ENCODE results near the gene TIE1. TPM values are rescaled to one million over a fixed set of nuclear protein-coding genes. Genes with fewer than 3 reads are reported as not detected.

The TIE1 gene
- total RNA-seq, 1 experiment from 2014 or later, result 1.2 TPM

DNA sequence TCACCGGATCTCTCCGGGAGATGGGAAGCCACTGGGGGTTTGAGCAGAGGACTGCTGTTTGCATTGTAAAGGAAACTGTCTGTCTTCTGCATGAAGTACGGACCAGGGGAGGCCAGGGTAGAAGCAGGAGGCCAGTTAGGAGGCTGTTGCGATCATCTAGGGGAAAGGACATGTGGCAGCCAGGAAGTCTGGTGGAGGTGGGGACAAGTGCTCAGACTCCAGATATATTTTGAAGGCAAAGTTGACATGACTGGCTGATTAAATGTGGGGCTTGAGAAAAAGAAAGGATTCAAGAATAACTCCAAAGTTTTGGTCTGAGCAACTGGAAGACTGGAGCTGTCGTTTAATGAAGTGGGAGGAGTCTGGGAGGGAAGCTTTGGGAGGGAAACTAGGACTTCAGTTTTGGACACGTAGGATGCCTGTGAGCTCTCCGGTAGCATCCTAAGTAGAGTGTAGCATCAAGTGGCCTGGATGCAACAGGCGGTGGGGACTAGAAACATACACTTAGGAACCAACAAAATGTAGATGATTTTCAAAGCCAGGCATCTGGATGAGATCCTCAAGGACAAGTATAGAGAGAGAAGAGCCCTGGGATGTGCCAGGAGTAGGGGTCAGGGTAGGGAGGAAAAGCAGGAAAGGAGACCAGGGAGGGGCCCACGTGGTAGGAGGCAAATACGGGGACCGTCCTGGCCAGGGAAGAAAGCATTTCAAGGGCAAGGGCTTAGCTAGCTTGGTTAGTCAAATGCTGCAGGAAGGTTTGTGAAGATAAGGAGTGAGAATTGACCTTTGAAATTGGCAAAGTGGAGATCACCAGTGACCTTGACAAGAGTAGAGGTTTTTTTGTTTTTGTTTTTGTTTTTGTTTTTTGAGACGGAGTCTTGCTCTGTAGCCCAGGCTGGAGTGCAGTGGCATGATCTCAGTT is 11.7 kb upstream of the TIE1 start:
- H2BK15ac ChIP-seq (ENCODE audit: low read depth, low read length), result no peak overlapping the region
- H3K4me1 ChIP-seq (ENCODE audit: insufficient read depth, low read length), result peaks cover 7% of the 10 kb centered on the region; the same call in 1 of the 2 replicates
- H3K4me2 ChIP-seq (ENCODE audit: insufficient read depth, insufficient read length, low read length), result no peak overlapping the region
- no peak overlapping the region for H2BK5ac ChIP-seq (ENCODE audit: insufficient read length, low read length)
- Mint-ChIP-seq H3K4me3 (no peak overlapping the region), H3K4me1 (peaks cover 21 to 27% of the 10 kb centered on the region in 2 experiments), H3K27ac (no peak overlapping the region), H3K36me3 (ENCODE audit: insufficient read depth in 1 of 3, low read depth in 3 of 3) (no peaks in the 10 kb centered on the region), H3K27me3 (ENCODE audit: low read depth) (peaks cover 3% of the 10 kb centered on the region), H3K9me3 (no peaks in the 10 kb centered on the region)
- H2BK12ac ChIP-seq (ENCODE audit: insufficient read length, low read depth, low read length), result no peak overlapping the region
- no peak overlapping the region for H4K8ac ChIP-seq (replicated peaks; ENCODE audit: insufficient read length, low read depth, low read length)
- H3K79me1 ChIP-seq (ENCODE audit: insufficient read depth, low read depth, low read length, poor library complexity, severe bottlenecking), result no peaks in the 10 kb centered on the region
- no peak for DNase-seq
- H3K27ac ChIP-seq (ENCODE audit: insufficient read length, low read depth, low read length), result no peak overlapping the region
- TF ChIP-seq, protein P1, sequence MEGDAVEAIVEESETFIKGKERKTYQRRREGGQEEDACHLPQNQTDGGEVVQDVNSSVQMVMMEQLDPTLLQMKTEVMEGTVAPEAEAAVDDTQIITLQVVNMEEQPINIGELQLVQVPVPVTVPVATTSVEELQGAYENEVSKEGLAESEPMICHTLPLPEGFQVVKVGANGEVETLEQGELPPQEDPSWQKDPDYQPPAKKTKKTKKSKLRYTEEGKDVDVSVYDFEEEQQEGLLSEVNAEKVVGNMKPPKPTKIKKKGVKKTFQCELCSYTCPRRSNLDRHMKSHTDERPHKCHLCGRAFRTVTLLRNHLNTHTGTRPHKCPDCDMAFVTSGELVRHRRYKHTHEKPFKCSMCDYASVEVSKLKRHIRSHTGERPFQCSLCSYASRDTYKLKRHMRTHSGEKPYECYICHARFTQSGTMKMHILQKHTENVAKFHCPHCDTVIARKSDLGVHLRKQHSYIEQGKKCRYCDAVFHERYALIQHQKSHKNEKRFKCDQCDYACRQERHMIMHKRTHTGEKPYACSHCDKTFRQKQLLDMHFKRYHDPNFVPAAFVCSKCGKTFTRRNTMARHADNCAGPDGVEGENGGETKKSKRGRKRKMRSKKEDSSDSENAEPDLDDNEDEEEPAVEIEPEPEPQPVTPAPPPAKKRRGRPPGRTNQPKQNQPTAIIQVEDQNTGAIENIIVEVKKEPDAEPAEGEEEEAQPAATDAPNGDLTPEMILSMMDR (conservative IDR thresholded peaks at IDR 0.05), result no peak
- no peaks in the 10 kb centered on the region for H3K9me3 ChIP-seq (ENCODE audit: control insufficient read depth, low read depth, low read length)
- no peak overlapping the region for H3K56ac ChIP-seq (ENCODE audit: insufficient read length, low read depth, low read length)
- H4K91ac ChIP-seq (ENCODE audit: insufficient read length, low read depth, low read length), result no peak overlapping the region
- H2AK5ac ChIP-seq (ENCODE audit: insufficient read length, low read length), result no peak overlapping the region
- H4K20me1 ChIP-seq (ENCODE audit: control insufficient read depth, insufficient read depth, insufficient read length), result no peaks in the 10 kb centered on the region
- H2AFZ ChIP-seq (ENCODE audit: low read length), result no peak overlapping the region
- H3K79me2 ChIP-seq (ENCODE audit: insufficient read depth, low read length), result no peaks in the 10 kb centered on the region
- no peak overlapping the region for H3K14ac ChIP-seq (ENCODE audit: insufficient read depth, low read length)
- H3K23ac ChIP-seq (ENCODE audit: insufficient read length, low read depth, low read length), result no peak overlapping the region
- WGBS (ENCODE audit: extremely low coverage, insufficient read length, low lambda C conversion rate), result no CpG with 5 or more reads among the region's 12 CpGs
- no peak overlapping the region for H2BK20ac ChIP-seq (ENCODE audit: low read depth, low read length, poor library complexity, severe bottlenecking)
- H3K18ac ChIP-seq (ENCODE audit: insufficient read length, low read depth, low read length), result no peak overlapping the region
- no peak overlapping the region for H3T11ph ChIP-seq (ENCODE audit: low read length)
- H2BK120ac ChIP-seq (ENCODE audit: low read depth, low read length, poor library complexity, severe bottlenecking), result no peak overlapping the region
- H3K23me2 ChIP-seq (ENCODE audit: insufficient read length, low read depth, low read length, poor library complexity, severe bottlenecking), result peaks cover 3% of the 10 kb centered on the region
- H3K4ac ChIP-seq (ENCODE audit: low read depth, low read length), result no peak overlapping the region
- no peaks in the 10 kb centered on the region for H3K27me3 ChIP-seq (ENCODE audit: insufficient read depth, low read length)
- no peak overlapping the region for H4K5ac ChIP-seq (ENCODE audit: insufficient read length, low read depth, low read length)
- H3K9ac ChIP-seq (ENCODE audit: extremely low read depth, insufficient read length, low read length), result no peak overlapping the region
